ENCODE data around the gene ARHGEF35. TPM values are rescaled to one million over a fixed set of nuclear protein-coding genes. Genes with fewer than 3 reads are reported as not detected.
"Not testable (repeated sequence)": the region's sequence is repeated elsewhere in the genome, so short reads cannot be mapped to it uniquely, and the experiment has no call there.

Gene ARHGEF35
- total RNA-seq = 1 to 10 TPM in 3 of 4 donors, under 1 TPM in 1; 0.59 to 4.4 (median 1.9) TPM

GRCh38 chr7:144195212-144195872 is at the start of gene ARHGEF35:
Gene ARHGEF35 (minus strand): TSS chr7:144195833. CDS start chr7:144188383, 7,450 bp downstream.
- not testable (repeated sequence) for H3K9me3 ChIP-seq; H3K36me3 ChIP-seq; H3K27me3 ChIP-seq; DNase-seq (ENCODE audit: low spot score in 2 of 2); H3K4me1 ChIP-seq; H3K27ac ChIP-seq
- no CpG with 5 or more reads among the region's 51 CpGs for WGBS, 2 donors
- H3K4me3 ChIP-seq = peak within 1 kb of the TSS in 1 of 4 donors; percentile 45

GRCh38 chr7:144245372-144245771 is 49.7 kb upstream of the ARHGEF35 start:
- H3K27ac ChIP-seq; H3K27me3 ChIP-seq; H3K9me3 ChIP-seq; H3K4me1 ChIP-seq; H3K36me3 ChIP-seq; H3K4me3 ChIP-seq; DNase-seq (ENCODE audit: low spot score in 2 of 2): not testable (repeated sequence)
- WGBS, 2 donors = no CpG with 5 or more reads among the region's 2 CpGs

- not testable (repeated sequence) for DNase-seq (ENCODE audit: low spot score in 2 of 2)
- 63 to 91% methylated on average over 1 of the region's 2 CpGs for WGBS, 2 donors
Measured at GRCh38 chr7:144239365-144239764, 43.7 kb upstream of the ARHGEF35 start, which contains the start of gene OR2A42. Gene OR2A42 (minus strand): TSS chr7:144239605. CDS start chr7:144232843, 6,762 bp downstream.

GRCh38 chr7:144238530-144239082 is 43.0 kb upstream of the ARHGEF35 start:
- H3K4me3 ChIP-seq; H3K27me3 ChIP-seq; H3K27ac ChIP-seq; H3K36me3 ChIP-seq; H3K4me1 ChIP-seq; H3K9me3 ChIP-seq; DNase-seq (ENCODE audit: low spot score in 2 of 2): not testable (repeated sequence)
- WGBS, 2 donors = 42 to 60% methylated on average over 2 of the region's 2 CpGs

More at GRCh38 chr7:144239365-144239764, 43.7 kb upstream of the ARHGEF35 start, which contains the start of gene OR2A42:
- H3K4me3 ChIP-seq, H3K27ac ChIP-seq, H3K9me3 ChIP-seq, H3K4me1 ChIP-seq, H3K27me3 ChIP-seq, H3K36me3 ChIP-seq: not testable (repeated sequence)

- not testable (repeated sequence) for H3K9me3 ChIP-seq; H3K36me3 ChIP-seq; H3K27me3 ChIP-seq; H3K4me3 ChIP-seq; H3K4me1 ChIP-seq; DNase-seq (ENCODE audit: low spot score in 2 of 2); H3K27ac ChIP-seq
- WGBS, 2 donors = 64 to 71% methylated on average over 1 of the region's 1 CpG
Measured at GRCh38 chr7:144233039-144233438, 37.4 kb upstream of the ARHGEF35 start.

GRCh38 chr7:144231027-144231426 is 35.4 kb upstream of the ARHGEF35 start:
- WGBS, 2 donors = no CpG with 5 or more reads among the region's 2 CpGs
- not testable (repeated sequence) for H3K36me3 ChIP-seq; DNase-seq (ENCODE audit: low spot score in 2 of 2); H3K4me1 ChIP-seq; H3K4me3 ChIP-seq; H3K27me3 ChIP-seq; H3K27ac ChIP-seq; H3K9me3 ChIP-seq

- H3K27ac ChIP-seq; H3K36me3 ChIP-seq; H3K27me3 ChIP-seq; H3K4me1 ChIP-seq; H3K9me3 ChIP-seq; DNase-seq (ENCODE audit: low spot score in 2 of 2); H3K4me3 ChIP-seq: not testable (repeated sequence)
- WGBS, 2 donors = 89 to 100% methylated on average over 1 of the region's 3 CpGs
Measured at GRCh38 chr7:144228810-144229209, 33.2 kb upstream of the ARHGEF35 start.

GRCh38 chr7:144226866-144227265 is 31.2 kb upstream of the ARHGEF35 start:
- 73 to 76% methylated on average over 3 of the region's 4 CpGs for WGBS, 2 donors
- H3K4me3 ChIP-seq; H3K27ac ChIP-seq; H3K4me1 ChIP-seq; DNase-seq (ENCODE audit: low spot score in 2 of 2); H3K36me3 ChIP-seq; H3K9me3 ChIP-seq; H3K27me3 ChIP-seq: not testable (repeated sequence)

GRCh38 chr7:144223675-144224074 is 28.0 kb upstream of the ARHGEF35 start:
- not testable (repeated sequence) for DNase-seq (ENCODE audit: low spot score in 2 of 2); H3K27me3 ChIP-seq; H3K27ac ChIP-seq; H3K4me1 ChIP-seq; H3K9me3 ChIP-seq; H3K36me3 ChIP-seq; H3K4me3 ChIP-seq

- DNase-seq (ENCODE audit: low spot score in 2 of 2); H3K27me3 ChIP-seq; H3K9me3 ChIP-seq; H3K36me3 ChIP-seq; H3K4me3 ChIP-seq; H3K4me1 ChIP-seq; H3K27ac ChIP-seq: not testable (repeated sequence)
Measured at GRCh38 chr7:144220531-144220930, 24.9 kb upstream of the ARHGEF35 start.

- H3K4me3 ChIP-seq; H3K36me3 ChIP-seq; H3K27ac ChIP-seq; H3K9me3 ChIP-seq; DNase-seq (ENCODE audit: low spot score in 2 of 2); H3K4me1 ChIP-seq; H3K27me3 ChIP-seq: not testable (repeated sequence)
- WGBS, 2 donors = no CpG with 5 or more reads among the region's 4 CpGs
Measured at GRCh38 chr7:144219149-144219548, 23.5 kb upstream of the ARHGEF35 start.

- not testable (repeated sequence) for H3K4me3 ChIP-seq; DNase-seq (ENCODE audit: low spot score in 2 of 2)
- 100% methylated on average over 1 of the region's 1 CpG for WGBS, 2 donors
Measured at GRCh38 chr7:144218581-144218980, 22.9 kb upstream of the ARHGEF35 start.

GRCh38 chr7:144217200-144217599 is 21.6 kb upstream of the ARHGEF35 start:
- H3K27ac ChIP-seq; H3K4me1 ChIP-seq; H3K36me3 ChIP-seq; H3K4me3 ChIP-seq; H3K9me3 ChIP-seq; DNase-seq (ENCODE audit: low spot score in 2 of 2); H3K27me3 ChIP-seq: not testable (repeated sequence)

More at GRCh38 chr7:144218581-144218980, 22.9 kb upstream of the ARHGEF35 start:
- H3K4me1 ChIP-seq, H3K9me3 ChIP-seq, H3K27ac ChIP-seq, H3K36me3 ChIP-seq, H3K27me3 ChIP-seq: not testable (repeated sequence)

- not testable (repeated sequence) for H3K4me1 ChIP-seq; H3K4me3 ChIP-seq; H3K36me3 ChIP-seq; H3K27ac ChIP-seq; DNase-seq (ENCODE audit: low spot score in 2 of 2); H3K9me3 ChIP-seq; H3K27me3 ChIP-seq
- no CpG with 5 or more reads among the region's 5 CpGs for WGBS, 2 donors
Measured at GRCh38 chr7:144205306-144205705, 9.7 kb upstream of the ARHGEF35 start.

Data from tibial nerve (tissue), 4 donors.